Keratinocyte (primary cell): Measurements from ENCODE around the gene ZMIZ1.

ENCODE experiments used
- EZH2 ChIP-seq: IDR thresholded peaks from one replicate; pipeline ENCODE4 v1.6.1; 2012; ENCODE audit warnings: inconsistent platforms, mild to moderate bottlenecking, low read length, moderate library complexity
- TF ChIP-seq, protein P1 (sequence below), 3 experiments: IDR thresholded peaks in 1 of 3; conservative IDR thresholded peaks in 1 of 3; optimal IDR thresholded peaks in 1 of 3; 2 replicates in 2 of 3; 3 replicates in 1 of 3; pipeline versions ENCODE3 to v1.5.1; 2011; ENCODE audit warnings: low read length in 3 of 3, mild to moderate bottlenecking in 3 of 3, moderate library complexity in 2 of 3, control low read depth in 1 of 3, inconsistent platforms in 1 of 3; ENCODE audit not compliant: insufficient read depth in 2 of 3; ENCODE audit errors: extremely low read depth in 1 of 3

DNA sequence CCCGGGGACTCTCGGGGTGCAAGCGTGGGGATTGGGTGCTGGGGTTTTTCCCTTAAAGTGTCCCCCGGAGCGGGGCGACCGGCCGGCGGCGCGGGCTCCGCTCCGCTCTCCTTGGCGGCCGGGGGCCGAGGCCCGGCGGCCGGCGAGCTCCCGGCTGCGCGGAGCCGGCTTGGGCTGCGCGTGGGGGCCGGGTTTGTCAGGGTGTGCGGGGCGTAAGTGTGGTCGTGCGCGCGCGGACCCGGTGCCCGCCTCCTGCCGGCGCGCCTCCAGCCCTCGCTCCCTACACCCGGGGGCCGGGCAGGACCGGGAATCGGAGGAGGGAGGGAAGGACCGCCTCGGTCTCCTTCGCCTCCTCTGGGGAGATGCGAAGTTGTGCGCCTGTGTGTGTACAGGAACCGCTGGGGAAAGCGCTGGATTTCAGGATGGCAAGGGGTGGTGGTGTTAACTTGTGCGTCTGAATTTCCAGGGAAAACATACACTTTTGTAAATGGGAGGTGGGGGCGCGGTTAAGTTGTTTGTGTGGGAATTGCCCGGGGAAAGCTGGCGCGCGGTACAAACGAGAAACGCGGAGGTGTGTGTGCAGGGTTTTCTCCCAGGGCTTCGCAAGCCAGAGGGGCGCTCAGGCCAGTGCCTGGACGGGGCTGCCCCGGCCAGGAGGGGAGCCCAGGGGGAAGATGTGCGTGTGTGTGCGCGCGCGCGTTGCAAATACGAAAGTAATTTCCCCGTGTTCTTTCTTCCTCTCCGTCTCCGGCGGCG lies 737 bp downstream of the ZMIZ1 start:
- TF ChIP-seq, protein P1, sequence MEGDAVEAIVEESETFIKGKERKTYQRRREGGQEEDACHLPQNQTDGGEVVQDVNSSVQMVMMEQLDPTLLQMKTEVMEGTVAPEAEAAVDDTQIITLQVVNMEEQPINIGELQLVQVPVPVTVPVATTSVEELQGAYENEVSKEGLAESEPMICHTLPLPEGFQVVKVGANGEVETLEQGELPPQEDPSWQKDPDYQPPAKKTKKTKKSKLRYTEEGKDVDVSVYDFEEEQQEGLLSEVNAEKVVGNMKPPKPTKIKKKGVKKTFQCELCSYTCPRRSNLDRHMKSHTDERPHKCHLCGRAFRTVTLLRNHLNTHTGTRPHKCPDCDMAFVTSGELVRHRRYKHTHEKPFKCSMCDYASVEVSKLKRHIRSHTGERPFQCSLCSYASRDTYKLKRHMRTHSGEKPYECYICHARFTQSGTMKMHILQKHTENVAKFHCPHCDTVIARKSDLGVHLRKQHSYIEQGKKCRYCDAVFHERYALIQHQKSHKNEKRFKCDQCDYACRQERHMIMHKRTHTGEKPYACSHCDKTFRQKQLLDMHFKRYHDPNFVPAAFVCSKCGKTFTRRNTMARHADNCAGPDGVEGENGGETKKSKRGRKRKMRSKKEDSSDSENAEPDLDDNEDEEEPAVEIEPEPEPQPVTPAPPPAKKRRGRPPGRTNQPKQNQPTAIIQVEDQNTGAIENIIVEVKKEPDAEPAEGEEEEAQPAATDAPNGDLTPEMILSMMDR (optimal IDR thresholded peaks at IDR 0.05 in 1 of 3, IDR thresholded peaks at IDR 0.05 in 1 of 3, conservative IDR thresholded peaks at IDR 0.05 in 1 of 3; ENCODE audit: extremely low read depth in 1 of 3, insufficient read depth in 2 of 3, low read length in 3 of 3): no peak
- no peak for TF ChIP-seq EZH2
